K562 (cell line): ENCODE measurements around the gene HEY2. TPM values are rescaled to one million over a fixed set of nuclear protein-coding genes. Genes with fewer than 3 reads are reported as not detected.

Source experiments
- ATAC-seq: fragments of 200-7000 bp; cut with Tn5 transposase; 3 replicates; pipeline ENCODE4 v1.9.1; 2020; ENCODE audit warnings: moderate library complexity
- BruUV-seq: library from RNA; stranded (reverse); fragments of 400-500 nt; replicated peaks from 2 replicates; lab custom pipeline; 2021; lab: Mats Ljungman, UMichigan
- CTCF ChIA-PET: fragments of 300-600 bp; formaldehyde crosslinking; extraction: SDS; loops from one replicate; lab custom pipeline; 2021; ENCODE audit warnings: low intra/inter-chr PET ratio; lab: Yijun Ruan, JAX
- POLR2A ChIA-PET: fragments of 300-600, 350-650 bp; sonication (Branson Sonifier 250); formaldehyde crosslinking; extraction: SDS; loops from one replicate; lab custom pipeline; 2021; ENCODE audit warnings: antibody characterized with exemption, inconsistent platforms; lab: Yijun Ruan, JAX
- DNase-seq, 4 experiments: peaks; one replicate each; pipeline versions ENCODE4 v3.0.0 to v3.0.0-alpha.2; 2011 to 2018; ENCODE audit warnings: low spot score in 3 of 4, mixed read lengths in 3 of 4; ENCODE audit errors: extremely low read depth in 1 of 4
- FAIRE-seq: peaks from 2 replicates; lab custom pipeline; 2011; peaks lifted over from hg19 to GRCh38; lab: Jason Lieb, UNC
- H2AFZ ChIP-seq: 2 replicates; pipeline ENCODE4 v1.6.0; 2011; ENCODE audit warnings: low read depth, low read length, control low read depth, inconsistent platforms
- H3K27ac ChIP-seq: fragments of 200-600 bp; 3 replicates; pipeline ENCODE4 v1.8.0; 2011; ENCODE audit warnings: low read depth, mild to moderate bottlenecking, control low read depth, inconsistent platforms, low read length, moderate library complexity, mixed read lengths; ENCODE audit errors: extremely low read depth
- H3K27me3 ChIP-seq, 2 experiments: fragments of 300-600 bp in 1 of 2; 2 replicates in 1 of 2; 3 replicates in 1 of 2; pipeline versions ENCODE4 v1.6.0 to v1.8.0; 2011; ENCODE audit warnings: inconsistent platforms in 2 of 2, low read length in 2 of 2, mild to moderate bottlenecking in 1 of 2, mixed read lengths in 1 of 2, moderate library complexity in 1 of 2; ENCODE audit not compliant: control insufficient read depth in 2 of 2, insufficient read depth in 2 of 2
- H3K36me3 ChIP-seq: fragments of 300-600 bp; 3 replicates; pipeline ENCODE4 v1.8.0; 2011; ENCODE audit warnings: mild to moderate bottlenecking, low read length, inconsistent platforms; ENCODE audit not compliant: control insufficient read depth, insufficient read depth
- H3K4me1 ChIP-seq, 2 experiments: fragments of 200-600 bp in 1 of 2; replicated peaks in 1 of 2; 2 replicates in 1 of 2; 3 replicates in 1 of 2; pipeline versions ENCODE4 v1.5.1 to v1.8.0; 2011; ENCODE audit warnings: inconsistent platforms in 2 of 2, low read length in 2 of 2, mild to moderate bottlenecking in 1 of 2, mixed read lengths in 1 of 2, moderate library complexity in 1 of 2; ENCODE audit not compliant: control insufficient read depth in 2 of 2, insufficient read depth in 2 of 2
- H3K4me2 ChIP-seq: 2 replicates; pipeline ENCODE4 v1.6.1; 2011; ENCODE audit warnings: low read length, control low read depth, inconsistent platforms, mixed read lengths; ENCODE audit not compliant: insufficient read depth
- H3K4me3 ChIP-seq: fragments of 200-600 bp; sonication (generic), shearing (Covaris generic); 2 replicates; pipeline ENCODE4 v1.5.1; 2016; ENCODE audit warnings: control low read depth, inconsistent platforms
- H3K79me2 ChIP-seq: fragments of 200-600 bp; 3 replicates; pipeline ENCODE4 v1.8.0; 2011; ENCODE audit warnings: low read length, inconsistent platforms; ENCODE audit not compliant: control insufficient read depth, insufficient read depth
- H3K9ac ChIP-seq, 2 experiments: 2 replicates each; pipeline versions ENCODE4 v1.6.0 to v1.6.1; 2011; ENCODE audit warnings: low read depth in 2 of 2, low read length in 2 of 2, control low read depth in 1 of 2, inconsistent platforms in 1 of 2, mild to moderate bottlenecking in 1 of 2, mixed read lengths in 1 of 2; ENCODE audit not compliant: insufficient read depth in 1 of 2
- H3K9me1 ChIP-seq: one replicate; pipeline ENCODE4 v1.6.0; 2011; ENCODE audit warnings: inconsistent platforms, mild to moderate bottlenecking, low read length, moderate library complexity; ENCODE audit not compliant: control insufficient read depth, insufficient read depth
- H3K9me3 ChIP-seq: replicated peaks from 2 replicates; pipeline ENCODE4 v1.5.1; 2011; ENCODE audit warnings: low read depth, low read length, inconsistent platforms; ENCODE audit not compliant: control insufficient read depth, insufficient read depth
- H4K20me1 ChIP-seq: replicated peaks from 2 replicates; pipeline ENCODE4 v1.6.1; 2011; ENCODE audit warnings: low read length, inconsistent platforms, mixed read lengths; ENCODE audit not compliant: control insufficient read depth, insufficient read depth
- C11orf30 ChIP-seq: fragments of 450-650 bp; IDR thresholded peaks from 2 replicates; pipeline ENCODE4 v1.6.1; 2016; ENCODE audit warnings: low read depth, mild to moderate bottlenecking
- CREB5 ChIP-seq: fragments of 250-450 bp; sonication (Bioruptor Pico); IDR thresholded peaks from 2 replicates; pipeline ENCODE4 v1.5.0; 2020; ENCODE audit warnings: mild to moderate bottlenecking
- DLX4 ChIP-seq: fragments of 250-450 bp; sonication (Bioruptor Pico); IDR thresholded peaks from 2 replicates; pipeline ENCODE4 v1.6.1; 2021; ENCODE audit warnings: mild to moderate bottlenecking
- E2F8 ChIP-seq: fragments of 450-650 bp; IDR thresholded peaks from 2 replicates; pipeline ENCODE4 v1.7.1; 2018; ENCODE audit warnings: mild to moderate bottlenecking, low read depth; ENCODE audit not compliant: partially characterized antibody
- EZH2 ChIP-seq: IDR thresholded peaks from 2 replicates; pipeline ENCODE4 v1.6.1; 2012; ENCODE audit warnings: low read depth, mild to moderate bottlenecking, inconsistent platforms, low read length, borderline replicate concordance
- NFE2L1 ChIP-seq: fragments of 450-650 bp; IDR thresholded peaks from 2 replicates; pipeline ENCODE4 v1.6.1; 2016; ENCODE audit warnings: missing genetic modification characterization, low read depth, mild to moderate bottlenecking, missing compliant biosample characterization, moderate library complexity, borderline replicate concordance
- PCBP2 ChIP-seq: fragments of 200-400 bp; formaldehyde crosslinking; IDR thresholded peaks from 2 replicates; pipeline ENCODE4 v1.6.1; 2018; ENCODE audit warnings: low read length, low read depth, mild to moderate bottlenecking, moderate library complexity; ENCODE audit not compliant: poor library complexity, severe bottlenecking
- SP1 ChIP-seq: sonication (generic); formaldehyde crosslinking; IDR thresholded peaks from 2 replicates; pipeline ENCODE4 v1.8.1; 2022; ENCODE audit warnings: mild to moderate bottlenecking, missing genetic modification reagents
- TBL1XR1 ChIP-seq, 2 experiments: IDR thresholded peaks; 2 replicates each; pipeline ENCODE4 v1.6.1; 2012; ENCODE audit warnings: improper control_type of control experiment in 2 of 2, low read length in 2 of 2, mild to moderate bottlenecking in 1 of 2
- TOE1 ChIP-seq, 2 experiments: fragments of 450-650 bp in 1 of 2; sonication (generic) in 1 of 2; formaldehyde crosslinking in 1 of 2; IDR thresholded peaks; 2 replicates each; pipeline versions ENCODE4 v1.7.1 to v1.8.0; 2016 to 2022; ENCODE audit warnings: borderline replicate concordance in 2 of 2, mild to moderate bottlenecking in 2 of 2, antibody characterized with exemption in 1 of 2, inconsistent platforms in 1 of 2, low read depth in 1 of 2, missing genetic modification reagents in 1 of 2, moderate library complexity in 1 of 2
- USF1 ChIP-seq: sonication (generic); formaldehyde crosslinking; IDR thresholded peaks from 2 replicates; pipeline ENCODE4 v1.9.0; 2022; ENCODE audit warnings: mild to moderate bottlenecking, missing genetic modification reagents
- ZFP30 ChIP-seq: fragments of 250-450 bp; sonication (Bioruptor Pico); IDR thresholded peaks from 2 replicates; pipeline ENCODE4 v1.8.0; 2022; ENCODE audit warnings: moderate library complexity, mild to moderate bottlenecking, inconsistent platforms, borderline replicate concordance
- ZNF175 ChIP-seq: fragments of 200-800 bp; sonication (Bioruptor generic); IDR thresholded peaks from 2 replicates; pipeline ENCODE4 v1.6.1; 2016; ENCODE audit warnings: low read depth, mild to moderate bottlenecking, missing genetic modification characterization, missing compliant biosample characterization
- ZNF507 ChIP-seq: conservative IDR thresholded peaks from 2 replicates; pipeline ENCODE4 v1.6.1; 2017; ENCODE audit warnings: missing genetic modification characterization, missing compliant biosample characterization
- WGBS: fragments of 100-300 bp; shearing (Covaris generic); methylation state at CpG from one replicate; pipeline ENCODE4 v1.1.6; 2016; ENCODE audit warnings: low coverage, mixed read lengths; ENCODE audit not compliant: insufficient coverage; ENCODE audit errors: missing lambda C conversion rate; 5-methylcytosine and 5-hydroxymethylcytosine counted together
- in situ Hi-C: fragments of 300-500 bp; cut with MboI; formaldehyde crosslinking; loops from 4 replicates; pipeline ENCODE4 v1.15.0; 2018; ENCODE audit warnings: inconsistent platforms, mixed read lengths
- intact Hi-C: fragments of 100-400 bp; cut with micrococcal nuclease; formaldehyde crosslinking; loops from 2 replicates; pipeline ENCODE4 v1.14.2; 2022
- polyA plus RNA-seq, 8 experiments: library from polyadenylated mRNA; depleted of rRNA in 4 of 8; stranded (reverse) in 5 of 8; unstranded in 3 of 8; fragments of >200 nt; fragmentation: Nextera tagmentation in 2 of 8; fragmentation: Illumina TruSeq in 1 of 8; extraction: Ambion mirVana in 2 of 8; extraction: Trizol in 1 of 8; gene quantifications; 2 replicates each; pipeline versions ENCODE4 v1.2.1 to v1.2.3, GENCODE V29; 2011 to 2014; ENCODE audit warnings: inconsistent platforms in 1 of 8, missing spikeins in 1 of 8
- total RNA-seq, 7 experiments: library from RNA; depleted of rRNA in 6 of 7; stranded (reverse); fragments of >200 nt in 6 of 7; fragmentation: Illumina TruSeq in 2 of 7; extraction: Trizol in 2 of 7; gene quantifications; 2 replicates each; pipeline versions ENCODE4 v1.2.1 to v1.2.3, GENCODE V29; 2011 to 2021; ENCODE audit warnings: low replicate concordance in 1 of 7

The HEY2 gene
- total and polyA plus RNA-seq, 9 of the 15 experiments (the other 6 are each of a cell fraction or from before 2014, with no cell fraction given): 0.03 to 0.07 (median 0.06) TPM; not detected in 5

- Histone ChIP-seq H3K4me1 (peaks cover 5% of the 10 kb centered on the region in 2 experiments; a peak in 4 of 5 replicates), H4K20me1 (no peaks in the 10 kb centered on the region), H3K27ac (no peak overlapping the region), H3K79me2 (no peaks in the 10 kb centered on the region), H3K9me3 (no peaks in the 10 kb centered on the region), H3K36me3 (no peaks in the 10 kb centered on the region), H3K9me1 (no peaks in the 10 kb centered on the region), H3K4me2 (no peak overlapping the region), H3K27me3 (peaks cover 10 to 11% of the 10 kb centered on the region in 2 experiments), H3K4me3 (no peak overlapping the region), H2AFZ (no peak overlapping the region), H3K9ac (no peak overlapping the region)
- ATAC-seq (no peak), DNase-seq (no peak), FAIRE-seq (no peak)
- POLR2A ChIA-PET: interaction anchor here (2.0 kb wide), 1 partner anchor 17 kb away, joined by 5 read pairs; no protein-coding TSS in a partner anchor
- no TSS peak for BruUV-seq
- 10% methylated on average over 2 of the region's 2 CpGs for whole genome bisulfite sequencing
- CTCF ChIA-PET: interaction anchor here (0.8 to 1.2 kb wide), 2 partner anchors 11 to 894 kb away, joined by 3 read pairs; no protein-coding TSS in a partner anchor
- intact Hi-C loops (loop anchor here (10.0 kb wide), 1 partner anchor 609 kb away; the partner anchor contains the start of gene TPD52L1), in situ Hi-C loops (loop anchor here (25.0 kb wide), 1 partner anchor 602 kb away; the partner anchor contains the start of gene TPD52L1)
- no peak for TF ChIP-seq SP1 (CRISPR knock-in tag)
- TF ChIP-seq CREB5: no peak
- TF ChIP-seq TBL1XR1 (IDR thresholded peaks at IDR 0.05; ENCODE audit: low read length in 2 of 2): no peak
- TF ChIP-seq PCBP2: no peak
- no peak for TF ChIP-seq E2F8
- TF ChIP-seq ZFP30 (CRISPR knock-in tag): no peak
- no peak for TF ChIP-seq NFE2L1 (tag)
- TF ChIP-seq C11orf30: no peak
- TF ChIP-seq DLX4 (CRISPR knock-in tag): no peak
- TF ChIP-seq EZH2: no peak
- no peak for TF ChIP-seq TOE1 (IDR thresholded peaks at IDR 0.05; ENCODE audit: borderline replicate concordance)
- no peak for TF ChIP-seq TOE1 (CRISPR knock-in tag; IDR thresholded peaks at IDR 0.05; ENCODE audit: borderline replicate concordance, low read depth)
- no peak for TF ChIP-seq ZNF507 (tag)
- no peak for TF ChIP-seq USF1
- no peak for TF ChIP-seq ZNF175
Measured at GRCh38 chr6:125764121-125764671, 14.8 kb downstream of the HEY2 start.
